K562 (cell line): ENCODE results near the gene LMBR1. TPM values are rescaled to one million over a fixed set of nuclear protein-coding genes. Genes with fewer than 3 reads are reported as not detected.
A peak's percentile ranks its signal among the peaks of the same experiment; 100 is the strongest.

Experiments used
- ATAC-seq: fragments of 200-7000 bp; cut with Tn5 transposase; 3 replicates; pipeline ENCODE4 v1.9.1; 2020; ENCODE audit warnings: moderate library complexity
- BruUV-seq: library from RNA; stranded (reverse); fragments of 400-500 nt; replicated peaks from 2 replicates; lab custom pipeline; 2021; lab: Mats Ljungman, UMichigan
- CTCF ChIA-PET: fragments of 300-600 bp; formaldehyde crosslinking; extraction: SDS; loops from one replicate; lab custom pipeline; 2021; ENCODE audit warnings: low intra/inter-chr PET ratio; lab: Yijun Ruan, JAX
- POLR2A ChIA-PET: fragments of 300-600, 350-650 bp; sonication (Branson Sonifier 250); formaldehyde crosslinking; extraction: SDS; loops from one replicate; lab custom pipeline; 2021; ENCODE audit warnings: antibody characterized with exemption, inconsistent platforms; lab: Yijun Ruan, JAX
- DNase-seq, 4 experiments: peaks; one replicate each; pipeline versions ENCODE4 v3.0.0 to v3.0.0-alpha.2; 2011 to 2018; ENCODE audit warnings: low spot score in 3 of 4, mixed read lengths in 3 of 4; ENCODE audit errors: extremely low read depth in 1 of 4
- FAIRE-seq: peaks from 2 replicates; lab custom pipeline; 2011; peaks lifted over from hg19 to GRCh38; lab: Jason Lieb, UNC
- H2AFZ ChIP-seq: 2 replicates; pipeline ENCODE4 v1.6.0; 2011; ENCODE audit warnings: low read depth, low read length, control low read depth, inconsistent platforms
- H3K27ac ChIP-seq: fragments of 200-600 bp; 3 replicates; pipeline ENCODE4 v1.8.0; 2011; ENCODE audit warnings: low read depth, mild to moderate bottlenecking, control low read depth, inconsistent platforms, low read length, moderate library complexity, mixed read lengths; ENCODE audit errors: extremely low read depth
- H3K27me3 ChIP-seq, 2 experiments: fragments of 300-600 bp in 1 of 2; 2 replicates in 1 of 2; 3 replicates in 1 of 2; pipeline versions ENCODE4 v1.6.0 to v1.8.0; 2011; ENCODE audit warnings: inconsistent platforms in 2 of 2, low read length in 2 of 2, mild to moderate bottlenecking in 1 of 2, mixed read lengths in 1 of 2, moderate library complexity in 1 of 2; ENCODE audit not compliant: control insufficient read depth in 2 of 2, insufficient read depth in 2 of 2
- H3K36me3 ChIP-seq: fragments of 300-600 bp; 3 replicates; pipeline ENCODE4 v1.8.0; 2011; ENCODE audit warnings: mild to moderate bottlenecking, low read length, inconsistent platforms; ENCODE audit not compliant: control insufficient read depth, insufficient read depth
- H3K4me1 ChIP-seq, 2 experiments: fragments of 200-600 bp in 1 of 2; replicated peaks in 1 of 2; 2 replicates in 1 of 2; 3 replicates in 1 of 2; pipeline versions ENCODE4 v1.5.1 to v1.8.0; 2011; ENCODE audit warnings: inconsistent platforms in 2 of 2, low read length in 2 of 2, mild to moderate bottlenecking in 1 of 2, mixed read lengths in 1 of 2, moderate library complexity in 1 of 2; ENCODE audit not compliant: control insufficient read depth in 2 of 2, insufficient read depth in 2 of 2
- H3K4me2 ChIP-seq: 2 replicates; pipeline ENCODE4 v1.6.1; 2011; ENCODE audit warnings: low read length, control low read depth, inconsistent platforms, mixed read lengths; ENCODE audit not compliant: insufficient read depth
- H3K4me3 ChIP-seq: fragments of 200-600 bp; sonication (generic), shearing (Covaris generic); 2 replicates; pipeline ENCODE4 v1.5.1; 2016; ENCODE audit warnings: control low read depth, inconsistent platforms
- H3K79me2 ChIP-seq: fragments of 200-600 bp; 3 replicates; pipeline ENCODE4 v1.8.0; 2011; ENCODE audit warnings: low read length, inconsistent platforms; ENCODE audit not compliant: control insufficient read depth, insufficient read depth
- H3K9ac ChIP-seq, 2 experiments: 2 replicates each; pipeline versions ENCODE4 v1.6.0 to v1.6.1; 2011; ENCODE audit warnings: low read depth in 2 of 2, low read length in 2 of 2, control low read depth in 1 of 2, inconsistent platforms in 1 of 2, mild to moderate bottlenecking in 1 of 2, mixed read lengths in 1 of 2; ENCODE audit not compliant: insufficient read depth in 1 of 2
- H3K9me1 ChIP-seq: one replicate; pipeline ENCODE4 v1.6.0; 2011; ENCODE audit warnings: inconsistent platforms, mild to moderate bottlenecking, low read length, moderate library complexity; ENCODE audit not compliant: control insufficient read depth, insufficient read depth
- H3K9me3 ChIP-seq: replicated peaks from 2 replicates; pipeline ENCODE4 v1.5.1; 2011; ENCODE audit warnings: low read depth, low read length, inconsistent platforms; ENCODE audit not compliant: control insufficient read depth, insufficient read depth
- H4K20me1 ChIP-seq: replicated peaks from 2 replicates; pipeline ENCODE4 v1.6.1; 2011; ENCODE audit warnings: low read length, inconsistent platforms, mixed read lengths; ENCODE audit not compliant: control insufficient read depth, insufficient read depth
- ARID2 ChIP-seq: fragments of 450-650 bp; IDR thresholded peaks from 2 replicates; pipeline ENCODE4 v1.6.1; 2017; ENCODE audit warnings: antibody characterized with exemption, mild to moderate bottlenecking
- BHLHE40 ChIP-seq: IDR thresholded peaks from 2 replicates; pipeline ENCODE4 v1.6.1; 2011; ENCODE audit warnings: low read length, improper control_type of control experiment
- CC2D1A ChIP-seq: fragments of 450-650 bp; IDR thresholded peaks from 2 replicates; pipeline ENCODE4 v1.6.1; 2017; ENCODE audit warnings: mild to moderate bottlenecking
- ETV5 ChIP-seq: sonication (generic); formaldehyde crosslinking; IDR thresholded peaks from 2 replicates; pipeline ENCODE4 v1.4.0; 2020; ENCODE audit warnings: low read depth, mild to moderate bottlenecking, missing genetic modification reagents
- HDAC1 ChIP-seq, 2 experiments: fragments of 450-650 bp; IDR thresholded peaks; 2 replicates each; pipeline ENCODE4 v1.6.1; 2016 to 2017; ENCODE audit warnings: inconsistent platforms in 1 of 2, mild to moderate bottlenecking in 1 of 2, moderate library complexity in 1 of 2
- HNRNPL ChIP-seq: fragments of 200-400 bp; formaldehyde crosslinking; IDR thresholded peaks from 2 replicates; pipeline ENCODE4 v1.6.1; 2017; ENCODE audit warnings: low read depth, mild to moderate bottlenecking, low read length
- HSF4 ChIP-seq: fragments of 250-450 bp; sonication (Bioruptor Pico); IDR thresholded peaks from 2 replicates; pipeline ENCODE4 v2.1.2; 2022; ENCODE audit warnings: mild to moderate bottlenecking, moderate library complexity, borderline replicate concordance
- MTA1 ChIP-seq: fragments of 450-650 bp; IDR thresholded peaks from 2 replicates; pipeline ENCODE4 v1.6.1; 2017; ENCODE audit warnings: borderline replicate concordance
- RAD51 ChIP-seq: fragments of 450-650 bp; IDR thresholded peaks from 2 replicates; pipeline ENCODE4 v1.7.1; 2016; ENCODE audit warnings: low read depth, mild to moderate bottlenecking, borderline replicate concordance
- RHOXF2B ChIP-seq: fragments of 250-450 bp; sonication (Bioruptor Pico); conservative IDR thresholded peaks from 2 replicates; pipeline ENCODE4 v1.5.1; 2021
- SLC30A9 ChIP-seq: fragments of 250-450 bp; sonication (Bioruptor Pico); IDR thresholded peaks from 2 replicates; pipeline ENCODE4 v1.8.0; 2022; ENCODE audit warnings: mild to moderate bottlenecking, moderate library complexity
- SMAD3 ChIP-seq: fragments of 450-650 bp; formaldehyde crosslinking; conservative IDR thresholded peaks from 2 replicates; pipeline ENCODE4 v1.4.0; 2020; ENCODE audit warnings: mild to moderate bottlenecking
- TEAD4 ChIP-seq, 2 experiments: sonication (generic) in 1 of 2; formaldehyde crosslinking in 1 of 2; IDR thresholded peaks; 2 replicates each; pipeline versions ENCODE4 v1.6.1 to v1.8.0; 2012 to 2022; ENCODE audit warnings: borderline replicate concordance in 1 of 2, inconsistent platforms in 1 of 2, low read length in 1 of 2, mild to moderate bottlenecking in 1 of 2, missing genetic modification reagents in 1 of 2
- ZC3H4 ChIP-seq: sonication (generic); formaldehyde crosslinking; IDR thresholded peaks from 2 replicates; pipeline ENCODE4 v1.9.0; 2021; ENCODE audit warnings: missing genetic modification reagents, borderline replicate concordance
- WGBS: fragments of 100-300 bp; shearing (Covaris generic); methylation state at CpG from one replicate; pipeline ENCODE4 v1.1.6; 2016; ENCODE audit warnings: low coverage, mixed read lengths; ENCODE audit not compliant: insufficient coverage; ENCODE audit errors: missing lambda C conversion rate; 5-methylcytosine and 5-hydroxymethylcytosine counted together
- in situ Hi-C: fragments of 300-500 bp; cut with MboI; formaldehyde crosslinking; loops from 4 replicates; pipeline ENCODE4 v1.15.0; 2018; ENCODE audit warnings: inconsistent platforms, mixed read lengths
- intact Hi-C: fragments of 100-400 bp; cut with micrococcal nuclease; formaldehyde crosslinking; loops from 2 replicates; pipeline ENCODE4 v1.14.2; 2022
- polyA plus RNA-seq, 8 experiments: library from polyadenylated mRNA; depleted of rRNA in 4 of 8; stranded (reverse) in 5 of 8; unstranded in 3 of 8; fragments of >200 nt; fragmentation: Nextera tagmentation in 2 of 8; fragmentation: Illumina TruSeq in 1 of 8; extraction: Ambion mirVana in 2 of 8; extraction: Trizol in 1 of 8; gene quantifications; 2 replicates each; pipeline versions ENCODE4 v1.2.1 to v1.2.3, GENCODE V29; 2011 to 2014; ENCODE audit warnings: inconsistent platforms in 1 of 8, missing spikeins in 1 of 8
- total RNA-seq, 7 experiments: library from RNA; depleted of rRNA in 6 of 7; stranded (reverse); fragments of >200 nt in 6 of 7; fragmentation: Illumina TruSeq in 2 of 7; extraction: Trizol in 2 of 7; gene quantifications; 2 replicates each; pipeline versions ENCODE4 v1.2.1 to v1.2.3, GENCODE V29; 2011 to 2021; ENCODE audit warnings: low replicate concordance in 1 of 7
- TF ChIP-seq, protein P1 (sequence below), 3 experiments: IDR thresholded peaks in 2 of 3; conservative IDR thresholded peaks in 1 of 3; 2 replicates each; pipeline ENCODE4 v1.5.1; 2011 to 2012; ENCODE audit warnings: low read length in 3 of 3, mild to moderate bottlenecking in 3 of 3, control low read depth in 2 of 3, improper control_type of control experiment in 1 of 3, inconsistent platforms in 1 of 3, low read depth in 1 of 3, mixed read lengths in 1 of 3, moderate library complexity in 1 of 3; ENCODE audit not compliant: insufficient read depth in 2 of 3
- TF ChIP-seq, protein P2 (sequence below): IDR thresholded peaks from 3 replicates; pipeline ENCODE4 v1.6.1; 2011; ENCODE audit warnings: borderline replicate concordance, mild to moderate bottlenecking; ENCODE audit not compliant: insufficient read length, insufficient read depth

Gene LMBR1
- total and polyA plus RNA-seq, 9 of the 15 experiments (the other 6 are each of a cell fraction or from before 2014, with no cell fraction given), result 7.7 to 90.0 (median 59.9) TPM

DNA sequence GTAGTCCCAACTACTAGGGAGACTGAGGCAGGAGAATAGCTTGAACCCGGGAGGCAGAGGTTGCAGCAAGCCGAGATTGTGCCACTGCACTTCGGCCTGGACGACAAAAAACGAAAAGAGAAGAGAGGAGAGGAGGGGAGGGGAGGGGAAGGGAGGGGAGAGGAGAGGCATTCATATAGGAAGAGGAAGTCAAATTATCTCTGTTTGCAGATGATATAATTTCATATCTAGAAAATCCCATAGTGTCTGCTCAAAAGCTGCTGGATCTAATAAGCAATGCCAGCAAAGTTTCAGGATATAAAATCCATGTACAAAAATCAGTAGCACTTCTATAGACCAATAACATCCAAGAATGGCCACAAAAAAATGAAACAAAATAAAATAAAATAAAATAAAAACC, 120.3 kb downstream of the LMBR1 start (continued):
- TF ChIP-seq HNRNPL (no peak), RHOXF2B (no peak), ZC3H4 (CRISPR knock-in tag) (no peak), TEAD4 (IDR thresholded peaks at IDR 0.05; ENCODE audit: low read length) (peak; percentile 65; the same call in 1 of the 2 replicates), TEAD4 (CRISPR knock-in tag; IDR thresholded peaks at IDR 0.05; ENCODE audit: borderline replicate concordance) (no peak), SMAD3 (no peak), BHLHE40 (no peak), MTA1 (0 out of 2 replicates have a peak, but pooled peaks have one; percentile 28), RAD51 (no peak)

- Histone ChIP-seq H3K27ac (no peak overlapping the region), H3K9ac (peak overlapping the region in 1 of 2 experiments; percentile 11; a peak in 1 of 4 replicates), H3K36me3 (peaks cover 5% of the 10 kb centered on the region; the same call in 2 of the 3 replicates), H3K27me3 (no peaks in the 10 kb centered on the region), H3K4me1 (peaks cover 0 to 5% of the 10 kb centered on the region in 2 experiments; a peak in 3 of 5 replicates), H3K9me3 (no peaks in the 10 kb centered on the region), H3K4me2 (no peak overlapping the region), H2AFZ (no peak overlapping the region), H3K79me2 (0 out of 3 replicates have a peak, but pooled peaks cover 9% of the 10 kb centered on the region), H3K4me3 (no peak overlapping the region), H4K20me1 (0 out of 2 replicates have a peak, but pooled peaks cover 3% of the 10 kb centered on the region), H3K9me1 (no peaks in the 10 kb centered on the region)
- ChIA-PET POLR2A (interaction anchor here (0.6 to 1.9 kb wide), 7 partner anchors 9 to 132 kb away, joined by 3 to 4 read pairs (median 3); no protein-coding TSS in a partner anchor), CTCF (no interaction called here)
- in situ Hi-C loops, result no loop called here
- TF ChIP-seq ETV5 (CRISPR knock-in tag), result no peak
- no peak for TF ChIP-seq ARID2
- no peak for TF ChIP-seq CC2D1A
- TF ChIP-seq, protein P1, sequence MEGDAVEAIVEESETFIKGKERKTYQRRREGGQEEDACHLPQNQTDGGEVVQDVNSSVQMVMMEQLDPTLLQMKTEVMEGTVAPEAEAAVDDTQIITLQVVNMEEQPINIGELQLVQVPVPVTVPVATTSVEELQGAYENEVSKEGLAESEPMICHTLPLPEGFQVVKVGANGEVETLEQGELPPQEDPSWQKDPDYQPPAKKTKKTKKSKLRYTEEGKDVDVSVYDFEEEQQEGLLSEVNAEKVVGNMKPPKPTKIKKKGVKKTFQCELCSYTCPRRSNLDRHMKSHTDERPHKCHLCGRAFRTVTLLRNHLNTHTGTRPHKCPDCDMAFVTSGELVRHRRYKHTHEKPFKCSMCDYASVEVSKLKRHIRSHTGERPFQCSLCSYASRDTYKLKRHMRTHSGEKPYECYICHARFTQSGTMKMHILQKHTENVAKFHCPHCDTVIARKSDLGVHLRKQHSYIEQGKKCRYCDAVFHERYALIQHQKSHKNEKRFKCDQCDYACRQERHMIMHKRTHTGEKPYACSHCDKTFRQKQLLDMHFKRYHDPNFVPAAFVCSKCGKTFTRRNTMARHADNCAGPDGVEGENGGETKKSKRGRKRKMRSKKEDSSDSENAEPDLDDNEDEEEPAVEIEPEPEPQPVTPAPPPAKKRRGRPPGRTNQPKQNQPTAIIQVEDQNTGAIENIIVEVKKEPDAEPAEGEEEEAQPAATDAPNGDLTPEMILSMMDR (IDR thresholded peaks at IDR 0.05 in 2 of 3, conservative IDR thresholded peaks at IDR 0.05 in 1 of 3; ENCODE audit: insufficient read depth in 2 of 3, low read depth in 1 of 3, low read length in 3 of 3), result peak in 2 of 3 experiments; percentile 24 to 28; a peak in 2 of 6 replicates
- TF ChIP-seq, protein P2, sequence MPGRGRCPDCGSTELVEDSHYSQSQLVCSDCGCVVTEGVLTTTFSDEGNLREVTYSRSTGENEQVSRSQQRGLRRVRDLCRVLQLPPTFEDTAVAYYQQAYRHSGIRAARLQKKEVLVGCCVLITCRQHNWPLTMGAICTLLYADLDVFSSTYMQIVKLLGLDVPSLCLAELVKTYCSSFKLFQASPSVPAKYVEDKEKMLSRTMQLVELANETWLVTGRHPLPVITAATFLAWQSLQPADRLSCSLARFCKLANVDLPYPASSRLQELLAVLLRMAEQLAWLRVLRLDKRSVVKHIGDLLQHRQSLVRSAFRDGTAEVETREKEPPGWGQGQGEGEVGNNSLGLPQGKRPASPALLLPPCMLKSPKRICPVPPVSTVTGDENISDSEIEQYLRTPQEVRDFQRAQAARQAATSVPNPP, result no peak
- TF ChIP-seq HDAC1 (IDR thresholded peaks at IDR 0.05), result no peak
- TF ChIP-seq SLC30A9 (CRISPR knock-in tag), result no peak
- TF ChIP-seq HSF4 (CRISPR knock-in tag), result no peak
- DNase-seq, result no peak
- 88% methylated on average over 6 of the region's 6 CpGs for WGBS
- no peak for FAIRE-seq
- intact Hi-C loops, result loop anchor here (5.0 kb wide), 1 partner anchor 207 kb away; no protein-coding TSS in a partner anchor
- BruUV-seq, result no TSS peak
- peak; percentile 9; the same call in 1 of the 3 replicates for ATAC-seq
Measured at GRCh38 chr7:156768698-156769472, 124.1 kb downstream of the LMBR1 start.
